HG02884 (cell line): ENCODE results near the gene FXYD4.

Source experiments
- ATAC-seq: cut with Tn5 transposase; IDR thresholded peaks from one replicate; pipeline ENCODE4 v1.9.1; 2021; ENCODE audit warnings: mild to moderate bottlenecking, moderate library complexity; ENCODE audit not compliant: unreplicated experiment

Gene FXYD4

GRCh38 chr10:43394868-43395267 is 23.4 kb downstream of the FXYD4 start:
- no peak for ATAC-seq

DNA sequence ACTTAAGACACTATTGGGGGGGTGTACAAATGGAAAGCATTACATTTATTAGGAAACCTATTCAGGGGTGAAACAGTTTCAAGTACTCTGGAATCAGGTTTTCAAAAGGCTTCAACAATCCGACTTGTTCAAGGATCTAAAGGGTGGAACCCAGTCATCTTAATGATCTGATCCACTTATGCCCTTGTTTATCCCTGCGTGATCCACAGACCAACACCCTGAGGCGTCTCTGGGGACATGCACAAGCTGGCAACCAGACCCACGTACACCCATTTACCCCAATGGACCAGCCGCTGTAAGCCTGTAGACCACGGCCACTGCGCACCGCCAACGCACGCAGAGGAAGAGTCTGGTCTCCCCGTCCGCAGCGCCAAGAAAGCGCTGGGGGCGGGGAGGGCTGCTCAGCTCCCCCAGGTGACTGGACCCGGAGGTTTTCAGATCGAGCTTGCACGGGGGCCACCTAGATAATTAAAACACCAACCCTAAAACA is 24.2 kb downstream of the FXYD4 start:
- ATAC-seq = no peak

- ATAC-seq = peak; percentile 36
Observed at GRCh38 chr10:43396061-43396927, 24.9 kb downstream of the FXYD4 start.

DNA sequence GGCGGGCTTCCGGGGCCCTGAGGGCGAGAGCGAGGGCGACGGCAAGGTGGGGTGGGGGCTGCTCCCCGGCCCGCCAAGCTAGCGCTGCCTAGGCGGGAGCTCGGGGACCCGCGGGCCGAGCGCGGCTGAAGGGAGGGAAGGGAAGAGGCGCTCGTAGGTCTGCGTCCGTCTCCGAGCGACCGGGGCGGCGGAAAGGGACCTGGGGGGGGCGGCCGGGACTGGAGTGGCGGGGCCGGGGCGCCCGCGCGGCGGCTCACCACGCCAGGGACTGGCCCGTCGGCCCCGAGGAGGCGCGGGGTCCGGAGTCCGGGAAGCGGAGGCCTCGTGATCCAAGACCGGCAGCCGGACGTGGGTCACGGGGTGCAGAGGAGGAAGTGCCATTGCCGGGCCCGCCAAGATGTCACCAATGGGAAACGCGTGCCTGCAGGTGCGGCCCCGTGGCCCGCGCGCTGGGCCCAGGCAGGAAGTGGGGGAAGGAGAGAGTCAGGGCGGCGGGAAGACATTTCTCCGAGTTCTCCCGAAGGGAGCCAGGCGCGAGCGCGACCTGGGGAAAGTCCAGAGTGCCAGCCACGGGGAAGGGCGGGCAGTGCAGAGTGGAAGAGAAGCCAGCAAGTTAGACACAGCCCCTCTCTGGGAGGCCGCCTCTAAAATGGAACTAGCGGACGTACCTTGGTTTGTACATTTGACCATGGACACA is 25.6 kb downstream of the FXYD4 start:
- peak; percentile 81 for ATAC-seq

DNA sequence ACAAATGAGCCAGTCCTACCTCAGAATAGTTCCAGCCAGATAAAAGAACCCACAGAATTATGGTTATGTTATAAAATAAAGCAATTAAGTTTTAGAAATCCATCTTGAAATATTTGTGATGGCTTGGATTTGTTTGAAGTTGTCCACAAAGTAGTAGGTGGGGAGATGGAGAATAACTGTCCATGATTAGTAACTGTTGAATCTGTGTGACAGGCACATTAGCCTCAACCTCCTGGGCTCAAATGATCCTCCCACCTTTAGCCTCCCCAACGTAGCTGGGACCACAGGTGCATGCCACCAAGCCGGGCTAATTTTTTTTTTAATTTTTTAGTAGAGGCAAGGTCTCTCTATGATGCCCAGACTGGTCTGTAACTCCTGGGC is 27.5 kb downstream of the FXYD4 start:
- no peak for ATAC-seq

- ATAC-seq = no peak
Observed at GRCh38 chr10:43399320-43400310, 28.2 kb downstream of the FXYD4 start.

DNA sequence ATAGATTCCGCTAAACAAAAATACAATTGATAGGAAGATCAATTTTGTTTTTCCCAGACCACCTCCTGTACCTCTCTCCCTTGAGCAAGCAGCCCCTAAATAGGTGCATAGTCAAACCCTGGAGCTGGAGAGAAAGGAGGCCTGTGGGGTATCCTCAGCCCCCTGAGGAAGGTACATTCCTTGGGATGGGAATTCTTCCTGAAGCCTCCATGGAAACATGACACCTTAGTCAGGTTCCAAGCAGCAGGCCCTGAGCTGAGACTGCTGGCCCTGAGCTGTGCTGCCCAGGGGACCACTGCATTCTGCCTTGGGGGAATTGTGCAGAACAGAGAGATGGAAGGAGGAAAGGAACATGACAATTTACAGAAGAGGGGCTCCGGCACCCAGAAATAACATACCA is 30.2 kb downstream of the FXYD4 start:
- ATAC-seq = no peak

- no peak for ATAC-seq
Observed at GRCh38 chr10:43402176-43402575, 30.7 kb downstream of the FXYD4 start.

DNA sequence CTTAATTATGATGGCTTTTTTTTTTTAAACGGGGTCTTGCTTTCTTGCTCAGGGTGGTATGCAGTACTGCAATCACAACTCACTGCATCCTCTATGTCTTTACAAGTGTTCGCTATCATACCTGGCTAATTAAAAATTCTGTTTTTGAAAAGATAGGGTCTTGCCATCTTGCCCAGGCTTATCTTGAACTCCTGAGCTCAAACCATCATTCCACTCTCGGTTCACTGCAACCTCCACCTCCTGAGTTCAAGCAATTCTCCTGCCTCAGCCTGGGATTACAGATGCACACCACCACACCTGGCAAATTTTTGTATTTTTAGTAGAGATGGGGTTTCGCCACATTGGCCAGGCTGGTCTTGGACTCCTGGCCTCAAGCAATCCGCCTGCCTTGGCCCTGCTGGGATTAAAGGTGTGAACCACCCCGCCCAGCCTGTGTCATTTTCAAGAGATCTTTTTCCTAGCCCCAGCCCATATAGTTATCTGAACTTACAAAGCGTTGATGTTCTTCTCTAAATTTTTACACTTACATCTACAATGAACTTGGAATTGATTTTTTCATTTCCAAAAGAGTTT is 31.5 kb downstream of the FXYD4 start:
- ATAC-seq = no peak

- ATAC-seq = no peak
Observed at GRCh38 chr10:43403911-43404703, 32.7 kb downstream of the FXYD4 start.

- no peak for ATAC-seq
Observed at GRCh38 chr10:43404704-43405084, 33.3 kb downstream of the FXYD4 start.

DNA sequence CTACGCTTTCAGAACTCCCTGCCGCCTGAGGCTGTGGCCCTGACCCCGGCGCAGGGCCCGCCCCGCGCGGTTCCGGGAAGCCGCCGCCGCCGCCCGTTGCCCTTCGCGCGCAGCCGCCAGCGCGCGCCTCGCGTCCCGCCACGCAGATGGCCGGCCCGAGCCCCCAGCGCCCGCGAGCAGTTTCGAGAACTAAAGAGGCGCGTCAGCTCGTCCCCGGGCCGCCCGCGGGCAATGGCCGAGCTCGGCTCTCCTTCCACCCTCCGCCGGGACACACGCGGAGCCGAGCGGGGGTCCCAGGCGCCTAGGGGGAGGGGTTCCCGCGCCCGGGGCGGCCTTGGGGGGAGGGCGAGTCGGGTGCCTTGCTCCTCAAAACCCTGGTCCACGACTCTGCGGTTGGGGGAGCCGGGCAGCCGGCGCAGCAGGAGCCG is 35.7 kb downstream of the FXYD4 start:
- peak; percentile 19 for ATAC-seq

GRCh38 chr10:43407576-43408330 is 36.3 kb downstream of the FXYD4 start:
- peak; percentile 46 for ATAC-seq

DNA sequence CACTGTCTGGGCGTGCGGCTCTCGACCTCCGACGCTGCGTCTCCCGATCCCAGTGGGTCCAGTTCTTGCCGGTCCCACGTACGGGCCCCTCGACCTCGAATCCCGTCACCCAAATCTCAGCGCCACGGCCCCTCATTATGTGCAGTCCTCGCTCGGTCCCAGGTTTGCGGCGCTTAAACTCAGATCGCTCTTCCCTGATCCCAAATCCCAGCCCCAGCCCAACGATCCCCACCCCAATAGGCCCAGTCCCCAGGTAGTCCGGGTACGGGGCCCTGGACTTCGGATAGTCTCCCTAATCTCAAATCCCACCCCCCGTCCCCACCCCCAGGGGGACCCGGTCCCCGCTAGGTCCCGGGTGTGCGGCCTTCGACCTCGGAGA is 36.9 kb downstream of the FXYD4 start:
- no peak for ATAC-seq

DNA sequence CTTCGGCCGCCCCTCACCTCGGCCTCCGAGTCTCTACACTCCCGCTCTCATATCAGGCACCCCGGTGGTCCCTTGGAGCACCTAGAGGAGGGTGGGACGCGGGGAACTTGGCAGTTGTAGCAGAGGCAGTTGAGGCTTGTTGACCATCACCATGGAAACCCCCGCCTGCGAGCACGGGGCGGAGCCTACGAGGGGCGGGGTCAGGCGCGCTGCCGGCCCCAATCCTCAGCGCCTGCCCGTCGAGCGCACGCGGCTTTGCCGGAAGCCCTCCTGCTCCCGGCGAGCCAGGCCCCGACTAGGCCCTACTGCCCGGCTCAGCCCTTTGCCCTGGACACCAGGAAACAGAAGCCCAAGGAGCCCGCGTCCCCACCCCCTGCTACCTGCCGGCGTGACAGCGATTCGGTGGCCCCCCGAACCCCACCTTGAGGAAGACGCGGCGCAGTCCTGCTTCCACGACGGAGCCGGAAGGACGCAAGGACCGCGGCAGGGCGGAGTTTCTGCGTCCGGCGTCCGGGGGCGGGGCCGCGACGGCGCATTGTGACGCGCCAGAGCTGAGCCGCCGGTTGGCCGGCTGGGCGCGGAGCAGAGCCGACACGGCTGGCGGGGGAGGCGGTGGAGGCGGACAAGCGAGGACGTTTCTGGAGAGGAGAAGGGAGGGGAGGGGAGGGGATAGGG is 37.4 kb downstream of the FXYD4 start, which contains the start of gene HNRNPF:
TSS of gene HNRNPF (minus strand) at position 477 of the 675 bp plus-strand sequence. CDS start 21,302 bp downstream, outside the sequence.
- ATAC-seq = peak; percentile 69

- no peak for ATAC-seq
Observed at GRCh38 chr10:43409385-43410109, 38.1 kb downstream of the FXYD4 start.

- no peak for ATAC-seq
Observed at GRCh38 chr10:43410345-43410744, 38.9 kb downstream of the FXYD4 start.

GRCh38 chr10:43411536-43411935 is 40.1 kb downstream of the FXYD4 start:
- ATAC-seq = no peak
